ENCODE measurements around the gene BTBD9.

BTBD9 gene

GRCh38 chr6:38198219-38198618 lies 441.5 kb downstream of the BTBD9 start:
- no peaks in the 10 kb centered on the region for H3F3A ChIP-seq (ENCODE audit: control insufficient read depth, insufficient read depth)
- H3K9me3 ChIP-seq (ENCODE audit: control insufficient read depth, insufficient read depth, low read length): no peaks in the 10 kb centered on the region
- H3K4me1 ChIP-seq (ENCODE audit: control insufficient read depth, low read length): no peaks in the 10 kb centered on the region
- no peaks in the 10 kb centered on the region for H4K20me1 ChIP-seq (ENCODE audit: control insufficient read depth, insufficient read depth, low read depth, low read length)
- no peak overlapping the region for H3K4me2 ChIP-seq (ENCODE audit: low read length)
- no peak overlapping the region for H3K4me3 ChIP-seq (ENCODE audit: low read length)
- H3K27ac ChIP-seq (ENCODE audit: low read depth, low read length): no peak overlapping the region
- H3K79me2 ChIP-seq (ENCODE audit: control insufficient read depth, low read length): no peaks in the 10 kb centered on the region
- TF ChIP-seq CTCF (IDR thresholded peaks at IDR 0.05; ENCODE audit: low read depth, low read length, poor library complexity, severe bottlenecking) (no peak), EZH2phosphoT487 (IDR thresholded peaks at IDR 0.05; ENCODE audit: borderline replicate concordance, low read length) (no peak)
- H3K36me3 ChIP-seq (ENCODE audit: control insufficient read depth, low read length): no peaks in the 10 kb centered on the region
- H3K9me2 ChIP-seq (replicated peaks; ENCODE audit: control insufficient read depth, low read length): no peaks in the 10 kb centered on the region
- no peaks in the 10 kb centered on the region for H3K27me3 ChIP-seq (ENCODE audit: control insufficient read depth, low read length)

GRCh38 chr6:38195113-38195635 lies 444.6 kb downstream of the BTBD9 start:
- H3K9me3 ChIP-seq (ENCODE audit: control insufficient read depth, insufficient read depth, low read length): no peaks in the 10 kb centered on the region
- no peaks in the 10 kb centered on the region for H4K20me1 ChIP-seq (ENCODE audit: control insufficient read depth, insufficient read depth, low read depth, low read length)
- H3K79me2 ChIP-seq (ENCODE audit: control insufficient read depth, low read length): no peaks in the 10 kb centered on the region
- H3K4me1 ChIP-seq (ENCODE audit: control insufficient read depth, low read length): no peaks in the 10 kb centered on the region
- H3K27ac ChIP-seq (ENCODE audit: low read depth, low read length): no peak overlapping the region
- TF ChIP-seq CTCF (IDR thresholded peaks at IDR 0.05; ENCODE audit: low read depth, low read length, poor library complexity, severe bottlenecking) (no peak), EZH2phosphoT487 (IDR thresholded peaks at IDR 0.05; ENCODE audit: borderline replicate concordance, low read length) (no peak)
- no peaks in the 10 kb centered on the region for H3K36me3 ChIP-seq (ENCODE audit: control insufficient read depth, low read length)
- no peaks in the 10 kb centered on the region for H3K27me3 ChIP-seq (ENCODE audit: control insufficient read depth, low read length)
- H3K4me2 ChIP-seq (ENCODE audit: low read length): no peak overlapping the region
- no peaks in the 10 kb centered on the region for H3K9me2 ChIP-seq (replicated peaks; ENCODE audit: control insufficient read depth, low read length)
- no peaks in the 10 kb centered on the region for H3F3A ChIP-seq (ENCODE audit: control insufficient read depth, insufficient read depth)
- no peak overlapping the region for H3K4me3 ChIP-seq (ENCODE audit: low read length)

DNA sequence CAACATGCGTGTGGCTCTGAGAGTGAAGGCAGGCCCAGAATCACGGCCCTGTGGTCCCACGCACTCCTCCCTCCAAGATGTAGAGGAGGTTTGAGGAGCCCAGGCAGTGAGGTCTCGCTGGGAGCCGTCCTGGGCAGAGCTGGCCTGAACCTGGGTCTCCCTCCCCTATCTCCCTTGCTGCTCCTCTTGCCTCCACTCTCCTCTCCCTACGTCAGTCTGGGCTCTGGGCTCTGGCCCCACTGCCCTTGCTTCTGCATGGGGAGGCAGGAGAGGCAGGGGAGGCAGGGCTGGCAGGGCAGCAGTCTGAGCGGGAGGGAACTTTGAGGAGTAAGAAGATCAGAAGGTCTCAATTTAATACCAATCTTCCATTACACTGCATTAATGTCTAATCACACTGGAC lies 445.1 kb downstream of the BTBD9 start:
- no peaks in the 10 kb centered on the region for H3K27me3 ChIP-seq (ENCODE audit: control insufficient read depth, low read length)
- H3K27ac ChIP-seq (ENCODE audit: low read depth, low read length): no peak overlapping the region
- H3K36me3 ChIP-seq (ENCODE audit: control insufficient read depth, low read length): no peaks in the 10 kb centered on the region
- TF ChIP-seq EZH2phosphoT487 (IDR thresholded peaks at IDR 0.05; ENCODE audit: borderline replicate concordance, low read length) (no peak), CTCF (IDR thresholded peaks at IDR 0.05; ENCODE audit: low read depth, low read length, poor library complexity, severe bottlenecking) (no peak)
- H3K4me3 ChIP-seq (ENCODE audit: low read length): no peak overlapping the region
- H3K9me2 ChIP-seq (replicated peaks; ENCODE audit: control insufficient read depth, low read length): no peaks in the 10 kb centered on the region
- H3K79me2 ChIP-seq (ENCODE audit: control insufficient read depth, low read length): no peaks in the 10 kb centered on the region
- H3F3A ChIP-seq (ENCODE audit: control insufficient read depth, insufficient read depth): no peaks in the 10 kb centered on the region
- H4K20me1 ChIP-seq (ENCODE audit: control insufficient read depth, insufficient read depth, low read depth, low read length): no peaks in the 10 kb centered on the region
- no peaks in the 10 kb centered on the region for H3K9me3 ChIP-seq (ENCODE audit: control insufficient read depth, insufficient read depth, low read length)
- no peak overlapping the region for H3K4me2 ChIP-seq (ENCODE audit: low read length)
- H3K4me1 ChIP-seq (ENCODE audit: control insufficient read depth, low read length): no peaks in the 10 kb centered on the region

DNA sequence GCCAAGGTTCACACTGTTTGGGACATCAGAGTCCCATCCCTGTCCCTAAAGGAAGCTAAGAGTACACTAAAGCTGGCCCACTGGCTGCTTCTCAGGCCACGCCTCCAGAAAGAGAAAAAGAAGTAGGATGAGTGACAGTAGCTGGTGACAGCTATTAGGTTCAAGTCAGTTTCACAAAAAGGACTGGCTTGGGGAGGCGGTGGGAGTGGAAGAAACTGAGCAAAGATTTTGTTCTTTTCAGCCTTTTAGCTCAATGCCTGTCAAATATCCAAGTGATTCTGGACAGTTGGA lies 445.5 kb downstream of the BTBD9 start:
- H3K9me3 ChIP-seq (ENCODE audit: control insufficient read depth, insufficient read depth, low read length): no peaks in the 10 kb centered on the region
- no peak for TF ChIP-seq CTCF (IDR thresholded peaks at IDR 0.05; ENCODE audit: low read depth, low read length, poor library complexity, severe bottlenecking)
- no peak for TF ChIP-seq EZH2phosphoT487 (IDR thresholded peaks at IDR 0.05; ENCODE audit: borderline replicate concordance, low read length)
- H4K20me1 ChIP-seq (ENCODE audit: control insufficient read depth, insufficient read depth, low read depth, low read length): no peaks in the 10 kb centered on the region
- H3F3A ChIP-seq (ENCODE audit: control insufficient read depth, insufficient read depth): no peaks in the 10 kb centered on the region
- no peak overlapping the region for H3K27ac ChIP-seq (ENCODE audit: low read depth, low read length)
- no peaks in the 10 kb centered on the region for H3K4me1 ChIP-seq (ENCODE audit: control insufficient read depth, low read length)
- no peaks in the 10 kb centered on the region for H3K36me3 ChIP-seq (ENCODE audit: control insufficient read depth, low read length)
- no peaks in the 10 kb centered on the region for H3K9me2 ChIP-seq (replicated peaks; ENCODE audit: control insufficient read depth, low read length)
- H3K27me3 ChIP-seq (ENCODE audit: control insufficient read depth, low read length): no peaks in the 10 kb centered on the region
- no peak overlapping the region for H3K4me2 ChIP-seq (ENCODE audit: low read length)
- no peaks in the 10 kb centered on the region for H3K79me2 ChIP-seq (ENCODE audit: control insufficient read depth, low read length)
- no peak overlapping the region for H3K4me3 ChIP-seq (ENCODE audit: low read length)

All from DOHH2 (cell line).